ENCODE measurements around the gene GPER1. TPM values are rescaled to one million over a fixed set of nuclear protein-coding genes. Genes with fewer than 3 reads are reported as not detected.

GPER1 gene
- total RNA-seq, 1 experiment from 2014 or later, result 1.2 TPM

DNA sequence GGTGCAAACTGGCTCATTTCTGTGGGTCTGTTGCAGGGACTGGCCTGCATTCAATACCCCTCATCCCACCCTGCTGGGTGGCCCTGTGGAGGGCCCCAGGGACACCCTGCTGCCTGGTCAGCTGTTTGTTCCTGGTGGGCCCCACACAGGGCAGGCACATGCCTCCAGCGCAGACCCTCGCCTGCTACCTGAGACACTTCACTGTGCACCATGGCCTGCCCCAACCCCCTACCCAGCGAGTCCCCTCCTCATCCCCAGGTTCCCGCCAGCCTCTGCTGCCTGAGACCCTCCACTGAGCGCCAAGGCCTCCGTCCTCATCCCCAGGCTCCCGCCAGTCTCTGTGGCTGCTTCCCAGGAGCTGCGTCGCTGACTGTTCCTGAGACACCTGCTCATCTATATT lies 26.7 kb upstream of the GPER1 start (continued):
- TF ChIP-seq FOSL1 (IDR thresholded peaks at IDR 0.05; ENCODE audit: low read depth) (no peak), ELF1 (IDR thresholded peaks at IDR 0.05; ENCODE audit: borderline replicate concordance, low read depth) (no peak)

DNA sequence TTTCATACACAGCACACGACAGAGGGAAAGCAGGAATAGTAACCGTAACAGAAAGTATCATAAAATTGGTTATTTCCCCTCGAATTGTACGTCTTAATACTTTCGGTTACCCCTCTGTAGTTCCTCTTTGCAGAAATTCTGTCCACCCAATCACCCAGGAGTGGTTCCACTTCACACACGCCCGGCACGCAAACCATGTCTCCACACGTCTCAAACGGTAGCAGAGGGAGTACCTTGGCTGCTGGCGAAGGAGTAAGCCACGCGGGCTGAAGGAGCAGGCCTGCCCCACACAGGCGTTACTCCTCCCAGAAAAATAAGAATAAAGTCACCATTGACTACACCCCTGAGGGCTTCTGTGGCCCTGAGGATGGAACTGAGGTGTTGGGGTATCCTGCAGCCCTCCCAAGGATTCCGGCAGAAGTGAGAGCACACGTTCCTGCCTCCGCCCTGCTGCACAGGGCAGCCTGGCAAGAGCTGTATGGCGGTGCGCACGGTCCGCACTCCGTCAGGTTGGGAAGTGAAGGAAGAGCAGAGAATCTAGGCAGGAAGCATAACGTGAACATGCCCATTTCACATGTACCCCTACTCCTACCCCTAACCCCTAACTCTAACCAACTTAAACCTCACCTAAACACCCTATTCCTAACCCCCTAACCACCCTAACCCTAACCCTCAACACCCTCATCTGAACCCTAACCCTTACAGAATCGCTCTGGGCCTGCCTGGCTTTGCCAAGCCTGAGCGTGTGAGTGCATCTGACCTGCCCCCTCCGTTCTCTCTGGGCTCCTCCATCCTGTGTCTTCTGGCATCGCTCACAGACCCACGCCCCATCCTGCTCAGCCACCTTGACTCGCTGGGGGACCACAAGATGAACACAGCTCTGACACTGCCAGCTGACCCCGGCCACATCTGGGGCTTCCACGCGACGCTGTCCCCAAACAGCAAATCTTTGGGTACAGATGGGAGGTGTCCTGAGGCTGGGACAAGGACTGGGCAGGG lies 25.3 kb upstream of the GPER1 start:
- Histone ChIP-seq H3K4me3 (replicated peaks in 1 of 2; ENCODE audit: low read depth in 1 of 2, low read length in 2 of 2) (no peak overlapping the region), H4K20me1 (ENCODE audit: insufficient read depth) (no peaks in the 10 kb centered on the region), H3K4me2 (ENCODE audit: low read length) (no peak overlapping the region), H3K79me2 (ENCODE audit: insufficient read depth, low read length) (peaks cover 3% of the 10 kb centered on the region; the same call in 1 of the 2 replicates), H3K9me2 (ENCODE audit: insufficient read depth) (no peaks in the 10 kb centered on the region), H3K9ac (ENCODE audit: low read length) (no peak overlapping the region), H2AFZ (ENCODE audit: low read depth, low read length, poor library complexity, severe bottlenecking) (no peak overlapping the region), H3K27ac (ENCODE audit: low read depth, low read length) (no peak overlapping the region), H3K4me1 (ENCODE audit: control insufficient read depth in 1 of 2, insufficient read depth in 2 of 2, low read length in 2 of 2) (0 out of 4 replicates have a peak, but pooled peaks cover 0 to 2% of the 10 kb centered on the region in 2 experiments), H3K9me3 (ENCODE audit: control insufficient read depth in 1 of 2, insufficient read depth in 1 of 2, low read depth in 1 of 2, low read length in 2 of 2) (no peaks in the 10 kb centered on the region), H3K36me3 (ENCODE audit: control insufficient read depth in 1 of 2, insufficient read depth in 2 of 2, low read length in 2 of 2) (no peaks in the 10 kb centered on the region), H3K27me3 (ENCODE audit: insufficient read depth, low read length) (no peaks in the 10 kb centered on the region)
- DNase-seq (ENCODE audit: low read depth, low spot score) (no peak), ATAC-seq (no peak)
- TF ChIP-seq POLR2AphosphoS5 (IDR thresholded peaks at IDR 0.05; ENCODE audit: low read depth, low read length), result no peak
- no peak for TF ChIP-seq ZNF274 (IDR thresholded peaks at IDR 0.05; ENCODE audit: low read depth, low read length)
- no peak for TF ChIP-seq TCF7L2 (IDR thresholded peaks at IDR 0.05; ENCODE audit: borderline replicate concordance, extremely low read depth, insufficient read depth, insufficient read length)
- TF ChIP-seq, protein P1, sequence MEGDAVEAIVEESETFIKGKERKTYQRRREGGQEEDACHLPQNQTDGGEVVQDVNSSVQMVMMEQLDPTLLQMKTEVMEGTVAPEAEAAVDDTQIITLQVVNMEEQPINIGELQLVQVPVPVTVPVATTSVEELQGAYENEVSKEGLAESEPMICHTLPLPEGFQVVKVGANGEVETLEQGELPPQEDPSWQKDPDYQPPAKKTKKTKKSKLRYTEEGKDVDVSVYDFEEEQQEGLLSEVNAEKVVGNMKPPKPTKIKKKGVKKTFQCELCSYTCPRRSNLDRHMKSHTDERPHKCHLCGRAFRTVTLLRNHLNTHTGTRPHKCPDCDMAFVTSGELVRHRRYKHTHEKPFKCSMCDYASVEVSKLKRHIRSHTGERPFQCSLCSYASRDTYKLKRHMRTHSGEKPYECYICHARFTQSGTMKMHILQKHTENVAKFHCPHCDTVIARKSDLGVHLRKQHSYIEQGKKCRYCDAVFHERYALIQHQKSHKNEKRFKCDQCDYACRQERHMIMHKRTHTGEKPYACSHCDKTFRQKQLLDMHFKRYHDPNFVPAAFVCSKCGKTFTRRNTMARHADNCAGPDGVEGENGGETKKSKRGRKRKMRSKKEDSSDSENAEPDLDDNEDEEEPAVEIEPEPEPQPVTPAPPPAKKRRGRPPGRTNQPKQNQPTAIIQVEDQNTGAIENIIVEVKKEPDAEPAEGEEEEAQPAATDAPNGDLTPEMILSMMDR (IDR thresholded peaks at IDR 0.05 in 2 of 3, conservative IDR thresholded peaks at IDR 0.05 in 1 of 3; ENCODE audit: borderline replicate concordance in 1 of 3, insufficient read depth in 1 of 3, low read depth in 2 of 3, low read length in 2 of 3), result no peak
- TF ChIP-seq YY1 (IDR thresholded peaks at IDR 0.05; ENCODE audit: extremely low read depth, insufficient replicate concordance, low read depth, low read length), result no peak
- TF ChIP-seq, protein P2, sequence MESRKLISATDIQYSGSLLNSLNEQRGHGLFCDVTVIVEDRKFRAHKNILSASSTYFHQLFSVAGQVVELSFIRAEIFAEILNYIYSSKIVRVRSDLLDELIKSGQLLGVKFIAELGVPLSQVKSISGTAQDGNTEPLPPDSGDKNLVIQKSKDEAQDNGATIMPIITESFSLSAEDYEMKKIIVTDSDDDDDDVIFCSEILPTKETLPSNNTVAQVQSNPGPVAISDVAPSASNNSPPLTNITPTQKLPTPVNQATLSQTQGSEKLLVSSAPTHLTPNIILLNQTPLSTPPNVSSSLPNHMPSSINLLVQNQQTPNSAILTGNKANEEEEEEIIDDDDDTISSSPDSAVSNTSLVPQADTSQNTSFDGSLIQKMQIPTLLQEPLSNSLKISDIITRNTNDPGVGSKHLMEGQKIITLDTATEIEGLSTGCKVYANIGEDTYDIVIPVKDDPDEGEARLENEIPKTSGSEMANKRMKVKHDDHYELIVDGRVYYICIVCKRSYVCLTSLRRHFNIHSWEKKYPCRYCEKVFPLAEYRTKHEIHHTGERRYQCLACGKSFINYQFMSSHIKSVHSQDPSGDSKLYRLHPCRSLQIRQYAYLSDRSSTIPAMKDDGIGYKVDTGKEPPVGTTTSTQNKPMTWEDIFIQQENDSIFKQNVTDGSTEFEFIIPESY (IDR thresholded peaks at IDR 0.05; ENCODE audit: extremely low read depth, insufficient replicate concordance, low read length), result no peak
- TF ChIP-seq, protein P3, sequence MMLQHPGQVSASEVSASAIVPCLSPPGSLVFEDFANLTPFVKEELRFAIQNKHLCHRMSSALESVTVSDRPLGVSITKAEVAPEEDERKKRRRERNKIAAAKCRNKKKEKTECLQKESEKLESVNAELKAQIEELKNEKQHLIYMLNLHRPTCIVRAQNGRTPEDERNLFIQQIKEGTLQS (IDR thresholded peaks at IDR 0.05), result no peak
- no peak for TF ChIP-seq SRF (IDR thresholded peaks at IDR 0.05; ENCODE audit: low read depth)
- TF ChIP-seq EZH2phosphoT487 (IDR thresholded peaks at IDR 0.05; ENCODE audit: borderline replicate concordance), result no peak
- intact Hi-C loops (cut with micrococcal nuclease), result loop anchor here (10.0 kb wide), 1 partner anchor 158 kb away; no protein-coding TSS in a partner anchor
- CTCF ChIA-PET, result interaction anchor here (1.1 kb wide), 1 partner anchor 69 kb away, joined by 3 read pairs; no protein-coding TSS in a partner anchor
- BruUV-seq (replicated peaks), result no TSS peak
- POLR2A ChIA-PET, result no interaction called here
- RAD21 ChIA-PET (ENCODE audit: low non-redundant PET in 1 of 2, low total read pairs in 2 of 2, uncharacterized antibody in 2 of 2, unreplicated experiment in 2 of 2), result no interaction called here
